GM23248 (cell line): ENCODE measurements around the gene PDGFRB.

Experiments used
- EZH2 ChIP-seq: fragments of 200-600 bp; sonication (generic); IDR thresholded peaks from 2 replicates; pipeline ENCODE4 v1.6.1; 2018; ENCODE audit warnings: antibody characterized with exemption, mild to moderate bottlenecking; ENCODE audit not compliant: insufficient read depth, poor library complexity, severe bottlenecking
- EZH2phosphoT487 ChIP-seq: fragments of 200-600 bp; sonication (generic); IDR thresholded peaks from 2 replicates; pipeline ENCODE4 v1.6.1; 2018; ENCODE audit warnings: antibody characterized with exemption, moderate library complexity, mild to moderate bottlenecking, low read depth; ENCODE audit not compliant: insufficient read depth

DNA sequence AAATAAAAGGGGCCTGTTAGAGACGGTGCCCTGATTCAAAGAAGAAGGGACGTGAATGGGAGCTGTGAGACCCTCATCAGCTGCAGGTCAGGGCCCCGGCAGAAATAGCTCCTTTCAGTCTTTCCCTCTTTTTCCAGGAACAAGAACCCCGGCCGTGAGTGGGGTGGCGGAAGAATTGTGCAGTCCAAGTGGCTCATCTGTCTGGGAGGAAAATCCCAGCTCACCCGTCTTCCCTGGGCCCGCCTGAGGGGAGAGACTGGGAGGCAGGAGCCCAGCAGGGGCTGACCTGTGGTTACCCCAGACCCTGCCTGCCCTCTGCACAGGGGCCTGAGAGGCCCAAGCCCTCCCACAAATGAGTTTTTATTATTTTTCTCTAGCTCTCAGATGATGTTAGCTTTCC is 44.5 kb downstream of the PDGFRB start:
- TF ChIP-seq EZH2 (no peak), EZH2phosphoT487 (no peak)
